ENCODE measurements around the gene DMPK. TPM values are rescaled to one million over a fixed set of nuclear protein-coding genes. Genes with fewer than 3 reads are reported as not detected.

DMPK gene
- total RNA-seq, 6 donors from 2014 or later, result 24.2 to 192 (median 43.8) TPM

- Histone ChIP-seq H3K27me3 (peaks cover 0 to 3% (median 1%) of the 10 kb centered on the region in 4 donors), H3K9me3 (no peaks in the 10 kb centered on the region), H3K36me3 (peaks cover 0 to 8% (median under 1%) of the 10 kb centered on the region in 4 donors), H3K27ac (peak overlapping the region; percentile 83 to 97 (median 95)), H3K4me1 (peaks cover 30 to 70% (median 37%) of the 10 kb centered on the region in 4 donors), H3K4me3 (peak overlapping the region; percentile 60 to 87 (median 82))
- WGBS, 2 donors, result 1 to 9% methylated on average over 14 to 56 of the region's 102 CpGs
- TF ChIP-seq POLR2A (IDR thresholded peaks at IDR 0.05), result peak in 1 of 4 donors; percentile 59
- TF ChIP-seq EP300 (IDR thresholded peaks at IDR 0.05), result no peak
- TF ChIP-seq, protein P1, sequence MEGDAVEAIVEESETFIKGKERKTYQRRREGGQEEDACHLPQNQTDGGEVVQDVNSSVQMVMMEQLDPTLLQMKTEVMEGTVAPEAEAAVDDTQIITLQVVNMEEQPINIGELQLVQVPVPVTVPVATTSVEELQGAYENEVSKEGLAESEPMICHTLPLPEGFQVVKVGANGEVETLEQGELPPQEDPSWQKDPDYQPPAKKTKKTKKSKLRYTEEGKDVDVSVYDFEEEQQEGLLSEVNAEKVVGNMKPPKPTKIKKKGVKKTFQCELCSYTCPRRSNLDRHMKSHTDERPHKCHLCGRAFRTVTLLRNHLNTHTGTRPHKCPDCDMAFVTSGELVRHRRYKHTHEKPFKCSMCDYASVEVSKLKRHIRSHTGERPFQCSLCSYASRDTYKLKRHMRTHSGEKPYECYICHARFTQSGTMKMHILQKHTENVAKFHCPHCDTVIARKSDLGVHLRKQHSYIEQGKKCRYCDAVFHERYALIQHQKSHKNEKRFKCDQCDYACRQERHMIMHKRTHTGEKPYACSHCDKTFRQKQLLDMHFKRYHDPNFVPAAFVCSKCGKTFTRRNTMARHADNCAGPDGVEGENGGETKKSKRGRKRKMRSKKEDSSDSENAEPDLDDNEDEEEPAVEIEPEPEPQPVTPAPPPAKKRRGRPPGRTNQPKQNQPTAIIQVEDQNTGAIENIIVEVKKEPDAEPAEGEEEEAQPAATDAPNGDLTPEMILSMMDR (IDR thresholded peaks at IDR 0.05), result no peak
- TF ChIP-seq POLR2AphosphoS5 (IDR thresholded peaks at IDR 0.05), result peak in 1 of 2 donors; percentile 52
- ATAC-seq (ENCODE audit: low FRiP score in 2 of 2) (no peak), DNase-seq (peak; percentile 73 to 93)
Observed at GRCh38 chr19:45767881-45768654, 14.2 kb downstream of the DMPK start.

GRCh38 chr19:45767410-45767880 is 14.8 kb downstream of the DMPK start:
- Histone ChIP-seq H3K4me3 (peak overlapping the region; percentile 60 to 87 (median 82)), H3K4me1 (peaks cover 30 to 70% (median 37%) of the 10 kb centered on the region in 4 donors), H3K27me3 (peaks cover 0 to 3% (median 1%) of the 10 kb centered on the region in 4 donors), H3K27ac (peak overlapping the region; percentile 83 to 97 (median 95)), H3K36me3 (peaks cover 0 to 8% (median 0%) of the 10 kb centered on the region in 4 donors), H3K9me3 (no peaks in the 10 kb centered on the region)
- ATAC-seq (ENCODE audit: low FRiP score in 2 of 2) (peak in 1 of 2 donors; percentile 17), DNase-seq (peak; percentile 79 to 90)
- TF ChIP-seq POLR2A (IDR thresholded peaks at IDR 0.05), result peak in 2 of 4 donors; percentile 51 to 64
- peak in 1 of 2 donors; percentile 80 for TF ChIP-seq POLR2AphosphoS5 (IDR thresholded peaks at IDR 0.05)
- TF ChIP-seq, protein P1 (IDR thresholded peaks at IDR 0.05), result no peak
- WGBS, 2 donors, result 15 to 17% methylated on average over 21 to 26 of the region's 31 CpGs

DNA sequence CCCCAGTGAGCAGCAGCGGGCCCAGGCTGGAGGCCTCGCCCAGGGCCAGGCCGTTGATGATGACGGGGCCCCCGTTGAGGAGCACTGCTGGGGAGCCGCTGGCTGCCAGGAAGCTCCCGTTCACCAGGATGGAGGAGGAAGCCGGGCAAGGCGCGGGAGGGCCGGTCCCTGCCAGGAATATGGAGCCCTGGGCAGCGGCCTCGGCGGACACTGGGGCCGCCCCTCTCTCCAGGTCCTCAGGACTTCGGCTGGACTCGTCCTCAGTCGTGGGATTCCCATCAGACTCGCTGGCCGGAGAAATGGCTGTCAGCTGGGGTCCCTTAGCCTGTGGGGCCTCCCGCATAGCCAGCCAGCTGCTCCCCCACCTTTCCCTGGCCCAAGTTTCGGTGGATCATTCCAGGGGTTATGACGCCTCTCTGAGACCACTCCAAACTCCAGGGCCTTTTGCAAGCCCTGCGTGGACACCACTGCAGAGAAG is 15.4 kb downstream of the DMPK start:
- H3K27ac ChIP-seq, result peak overlapping the region; percentile 83 to 97 (median 95)
- 57 to 67% methylated on average over 22 to 24 of the region's 24 CpGs for WGBS, 2 donors
- H3K9me3 ChIP-seq, result no peaks in the 10 kb centered on the region
- H3K4me3 ChIP-seq, result peak overlapping the region; percentile 60 to 87 (median 82)
- peaks cover 0 to 3% (median 1%) of the 10 kb centered on the region in 4 donors for H3K27me3 ChIP-seq
- DNase-seq (peak in 1 of 2 donors; percentile 87), ATAC-seq (ENCODE audit: low FRiP score in 2 of 2) (no peak)
- TF ChIP-seq POLR2A (IDR thresholded peaks at IDR 0.05) (no peak), POLR2AphosphoS5 (IDR thresholded peaks at IDR 0.05) (no peak), EP300 (IDR thresholded peaks at IDR 0.05) (no peak)
- TF ChIP-seq, protein P1 (IDR thresholded peaks at IDR 0.05), result no peak
- peaks cover 30 to 70% (median 37%) of the 10 kb centered on the region in 4 donors for H3K4me1 ChIP-seq
- peaks cover 0 to 8% (median 0%) of the 10 kb centered on the region in 4 donors for H3K36me3 ChIP-seq

DNA sequence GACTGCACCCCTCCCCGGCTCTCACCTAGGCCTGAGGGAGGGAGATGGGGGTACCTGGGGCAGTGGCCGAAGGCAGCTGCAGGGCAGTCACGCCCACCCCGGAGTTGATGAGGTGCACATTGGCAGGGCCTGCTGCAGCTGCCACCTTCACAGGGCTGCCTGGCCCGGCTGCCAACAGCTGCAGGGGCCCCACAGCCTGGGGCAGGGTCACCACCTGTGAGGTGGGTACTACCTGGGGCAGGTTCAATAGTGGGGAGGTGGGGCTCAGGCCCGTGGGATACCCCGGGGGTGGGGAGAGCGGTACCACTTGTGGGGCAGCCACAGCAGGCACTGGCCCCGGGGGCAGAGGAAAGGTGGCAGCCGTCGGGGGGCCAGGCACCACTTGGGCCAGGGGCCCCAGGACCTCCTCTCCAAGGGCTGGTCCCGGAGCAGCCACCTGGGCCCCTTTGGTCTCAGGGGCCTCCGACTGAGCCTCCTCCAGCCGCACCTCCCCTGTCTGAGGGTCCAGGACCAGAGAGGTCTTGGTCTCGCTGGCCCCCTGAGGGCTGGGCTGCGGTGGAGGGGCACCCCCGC is 15.9 kb downstream of the DMPK start:
- ATAC-seq (ENCODE audit: low FRiP score in 2 of 2) (no peak), DNase-seq (peak in 1 of 2 donors; percentile 74)
- Histone ChIP-seq H3K36me3 (peaks cover 0 to 3% (median 0%) of the 10 kb centered on the region in 4 donors), H3K4me1 (peaks cover 30 to 70% (median 36%) of the 10 kb centered on the region in 4 donors), H3K27me3 (peaks cover 0 to 3% (median 1%) of the 10 kb centered on the region in 4 donors), H3K4me3 (peak overlapping the region in 3 of 4 donors; percentile 78 to 87 (median 86)), H3K9me3 (no peaks in the 10 kb centered on the region), H3K27ac (peak overlapping the region; percentile 83 to 97 (median 95))
- WGBS, 2 donors, result 78 to 100% methylated on average over 1 to 12 of the region's 17 CpGs
- TF ChIP-seq EP300 (IDR thresholded peaks at IDR 0.05), result no peak
- TF ChIP-seq POLR2AphosphoS5 (IDR thresholded peaks at IDR 0.05), result no peak
- no peak for TF ChIP-seq POLR2A (IDR thresholded peaks at IDR 0.05)
- TF ChIP-seq, protein P1 (IDR thresholded peaks at IDR 0.05), result no peak
